ENCODE measurements around the gene RPA3. TPM values are rescaled to one million over a fixed set of nuclear protein-coding genes. Genes with fewer than 3 reads are reported as not detected.
"Not testable (repeated sequence)": the region's sequence is repeated elsewhere in the genome, so short reads cannot be mapped to it uniquely, and the experiment has no call there.

The RPA3 gene
- total and polyA plus RNA-seq, 7 donors = 10.8 to 24.8 (median 13.8) TPM

GRCh38 chr7:7664291-7664690 lies 54.1 kb downstream of the RPA3 start:
- Histone ChIP-seq H3K4me3 (no peak overlapping the region), H3K27me3 (ENCODE audit: insufficient read depth in 3 of 3, low read length in 2 of 3) (no peaks in the 10 kb centered on the region), H3K27ac (no peak overlapping the region), H3K36me3 (ENCODE audit: insufficient read depth in 1 of 2, low read depth in 1 of 2) (no peaks in the 10 kb centered on the region), H3K4me1 (no peaks in the 10 kb centered on the region), H3K9me3 (no peaks in the 10 kb centered on the region)
- TF ChIP-seq CTCF (IDR thresholded peaks at IDR 0.05) = no peak
- intact Hi-C loops (cut with DNase I) = no loop called here
- WGBS, 3 donors = 73 to 84% (median 75%) methylated on average over 3 of the region's 3 CpGs
- ATAC-seq (no peak), DNase-seq (no peak)

GRCh38 chr7:7662527-7662926 lies 55.9 kb downstream of the RPA3 start:
- Histone ChIP-seq H3K36me3 (ENCODE audit: insufficient read depth in 1 of 2, low read depth in 1 of 2) (no peaks in the 10 kb centered on the region), H3K4me1 (no peaks in the 10 kb centered on the region), H3K9me3 (peaks cover 5% of the 10 kb centered on the region), H3K27ac (no peak overlapping the region), H3K4me3 (no peak overlapping the region), H3K27me3 (ENCODE audit: insufficient read depth in 3 of 3, low read length in 2 of 3) (no peaks in the 10 kb centered on the region)
- TF ChIP-seq CTCF (IDR thresholded peaks at IDR 0.05) = peak; percentile 20
- peak in 1 of 4 donors; percentile 27 for ATAC-seq
- intact Hi-C loops (cut with DNase I) = no loop called here
- WGBS, 3 donors = 83 to 87% (median 87%) methylated on average over 6 of the region's 6 CpGs
- DNase-seq = no peak

- ATAC-seq; DNase-seq; H3K27me3 ChIP-seq (ENCODE audit: insufficient read depth in 3 of 3, low read length in 2 of 3); H3K36me3 ChIP-seq (ENCODE audit: insufficient read depth in 1 of 2, low read depth in 1 of 2); H3K4me1 ChIP-seq; H3K27ac ChIP-seq; H3K4me3 ChIP-seq; H3K9me3 ChIP-seq; intact Hi-C loops (cut with DNase I): not testable (repeated sequence)
- 97 to 100% (median 98%) methylated on average over 3 of the region's 3 CpGs for WGBS, 3 donors
Measured at GRCh38 chr7:7656459-7656858, 61.9 kb downstream of the RPA3 start.

GRCh38 chr7:7654964-7655715 lies 63.3 kb downstream of the RPA3 start:
- H3K9me3 ChIP-seq = peaks cover 9% of the 10 kb centered on the region
- WGBS, 3 donors = 55 to 58% (median 57%) methylated on average over 4 of the region's 4 CpGs
- DNase-seq (no peak), ATAC-seq (peak in 3 of 4 donors; percentile 37 to 71 (median 59))
- H3K27me3 ChIP-seq (ENCODE audit: insufficient read depth in 3 of 3, low read length in 2 of 3) = no peaks in the 10 kb centered on the region
- no peak for TF ChIP-seq CTCF (IDR thresholded peaks at IDR 0.05)
- H3K4me1 ChIP-seq = peaks cover 3% of the 10 kb centered on the region
- intact Hi-C loops (cut with DNase I) = no loop called here
- no peaks in the 10 kb centered on the region for H3K36me3 ChIP-seq (ENCODE audit: insufficient read depth in 1 of 2, low read depth in 1 of 2)
- H3K27ac ChIP-seq = no peak overlapping the region
- H3K4me3 ChIP-seq = no peak overlapping the region

GRCh38 chr7:7653593-7654187 lies 64.7 kb downstream of the RPA3 start:
- intact Hi-C loops (cut with DNase I) = no loop called here
- H3K36me3 ChIP-seq (ENCODE audit: insufficient read depth in 1 of 2, low read depth in 1 of 2) = no peaks in the 10 kb centered on the region
- peaks cover 5% of the 10 kb centered on the region for H3K9me3 ChIP-seq
- H3K4me3 ChIP-seq = no peak overlapping the region
- peak in 1 of 4 donors; percentile 21 for ATAC-seq
- no peak overlapping the region for H3K27ac ChIP-seq
- no peaks in the 10 kb centered on the region for H3K27me3 ChIP-seq (ENCODE audit: insufficient read depth in 3 of 3, low read length in 2 of 3)
- 63 to 73% (median 69%) methylated on average over 3 of the region's 3 CpGs for WGBS, 3 donors
- peak; percentile 34 for TF ChIP-seq CTCF (IDR thresholded peaks at IDR 0.05)
- DNase-seq = no peak
- H3K4me1 ChIP-seq = peaks cover 3% of the 10 kb centered on the region
